HG03135 (cell line): ENCODE data around the gene PPP4R1.

Experiments used
- ATAC-seq: cut with Tn5 transposase; IDR thresholded peaks from one replicate; pipeline ENCODE4 v1.9.1; 2021; ENCODE audit warnings: mild to moderate bottlenecking, moderate library complexity; ENCODE audit not compliant: unreplicated experiment

The PPP4R1 gene

GRCh38 chr18:9557250-9557943, 57.0 kb downstream of the PPP4R1 start:
- ATAC-seq = no peak

GRCh38 chr18:9552616-9553015, 61.7 kb downstream of the PPP4R1 start:
- ATAC-seq = no peak

GRCh38 chr18:9552191-9552590, 62.2 kb downstream of the PPP4R1 start:
- ATAC-seq = no peak

- ATAC-seq = no peak
These were observed 63.9 kb downstream of the PPP4R1 start for GRCh38 chr18:9550429-9550828.

- ATAC-seq = no peak
These were observed 65.0 kb downstream of the PPP4R1 start for GRCh38 chr18:9549405-9549804.

GRCh38 chr18:9547782-9548181, 66.6 kb downstream of the PPP4R1 start:
- no peak for ATAC-seq

- ATAC-seq = no peak
These were observed 67.9 kb downstream of the PPP4R1 start for GRCh38 chr18:9546468-9546867.

GRCh38 chr18:9545029-9545428, 69.3 kb downstream of the PPP4R1 start:
- ATAC-seq = no peak

- ATAC-seq = no peak
These were observed 71.4 kb downstream of the PPP4R1 start for GRCh38 chr18:9542924-9543323.

- no peak for ATAC-seq
These were observed 74.4 kb downstream of the PPP4R1 start for GRCh38 chr18:9539938-9540337.

- no peak for ATAC-seq
These were observed 75.1 kb downstream of the PPP4R1 start for GRCh38 chr18:9539283-9539682.

- ATAC-seq = no peak
These were observed 76.7 kb downstream of the PPP4R1 start for GRCh38 chr18:9537677-9538076.

- no peak for ATAC-seq
These were observed 77.8 kb downstream of the PPP4R1 start for GRCh38 chr18:9536354-9537152.

- ATAC-seq = no peak
These were observed 78.8 kb downstream of the PPP4R1 start for GRCh38 chr18:9535430-9535991.

- ATAC-seq = no peak
These were observed 79.5 kb downstream of the PPP4R1 start for GRCh38 chr18:9534844-9535243.

GRCh38 chr18:9531791-9532410, 82.5 kb downstream of the PPP4R1 start:
- no peak for ATAC-seq

GRCh38 chr18:9530226-9531009, 83.9 kb downstream of the PPP4R1 start:
- ATAC-seq = no peak

GRCh38 chr18:9526458-9526857, 87.9 kb downstream of the PPP4R1 start:
- no peak for ATAC-seq

GRCh38 chr18:9522952-9523351, 91.4 kb downstream of the PPP4R1 start:
- no peak for ATAC-seq

GRCh38 chr18:9521770-9522169, 92.6 kb downstream of the PPP4R1 start:
- ATAC-seq = no peak

GRCh38 chr18:9520666-9521065, 93.7 kb downstream of the PPP4R1 start:
- ATAC-seq = no peak
